Measurements from ENCODE around the gene UBALD1.

The UBALD1 gene

DNA sequence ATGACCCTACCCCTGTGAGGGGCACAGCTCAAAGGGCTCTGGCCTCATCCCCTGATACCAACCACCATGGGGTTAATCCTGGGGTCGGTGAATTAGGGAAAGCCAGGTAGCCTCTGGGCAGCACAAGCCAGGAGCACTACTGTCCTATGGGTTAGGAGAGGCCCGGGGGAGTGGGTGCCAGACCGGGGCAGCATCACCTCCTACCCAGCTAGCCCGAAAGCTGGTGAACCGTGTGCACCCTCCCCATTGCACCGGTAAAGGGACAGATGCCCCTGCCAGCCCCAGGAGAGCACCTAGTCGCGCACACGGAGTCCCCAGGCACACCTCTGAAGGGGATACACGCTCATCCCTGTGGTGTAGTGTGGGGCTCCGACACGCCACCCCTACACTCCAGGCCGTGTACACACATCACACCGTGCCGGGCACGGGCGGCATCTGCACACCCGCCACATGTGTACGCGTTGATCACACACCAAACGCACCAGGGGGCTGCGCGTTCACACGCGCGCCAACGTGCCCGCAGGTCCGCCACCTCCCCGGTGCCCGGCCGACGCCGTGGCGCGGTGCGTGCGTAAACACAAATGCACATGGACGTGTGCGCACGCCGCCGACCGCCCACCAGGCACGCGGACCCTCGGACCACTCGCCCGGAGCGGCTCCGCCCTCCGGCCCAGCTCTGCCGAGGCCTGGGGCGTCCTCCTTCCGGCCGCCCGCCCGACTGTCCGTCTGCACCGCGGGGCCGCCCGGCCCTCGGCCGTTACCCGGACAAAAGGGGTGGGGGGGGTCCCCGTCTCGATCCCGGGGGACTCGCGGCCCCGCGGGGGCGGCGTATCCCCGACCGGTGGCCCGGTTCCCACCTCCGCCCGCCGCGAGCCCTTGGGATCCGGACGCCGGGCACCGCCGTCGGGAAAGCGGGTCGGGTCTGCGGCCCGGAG is 785 bp downstream of the UBALD1 start:
- DNase-seq: peak; percentile 14 to 34

DNA sequence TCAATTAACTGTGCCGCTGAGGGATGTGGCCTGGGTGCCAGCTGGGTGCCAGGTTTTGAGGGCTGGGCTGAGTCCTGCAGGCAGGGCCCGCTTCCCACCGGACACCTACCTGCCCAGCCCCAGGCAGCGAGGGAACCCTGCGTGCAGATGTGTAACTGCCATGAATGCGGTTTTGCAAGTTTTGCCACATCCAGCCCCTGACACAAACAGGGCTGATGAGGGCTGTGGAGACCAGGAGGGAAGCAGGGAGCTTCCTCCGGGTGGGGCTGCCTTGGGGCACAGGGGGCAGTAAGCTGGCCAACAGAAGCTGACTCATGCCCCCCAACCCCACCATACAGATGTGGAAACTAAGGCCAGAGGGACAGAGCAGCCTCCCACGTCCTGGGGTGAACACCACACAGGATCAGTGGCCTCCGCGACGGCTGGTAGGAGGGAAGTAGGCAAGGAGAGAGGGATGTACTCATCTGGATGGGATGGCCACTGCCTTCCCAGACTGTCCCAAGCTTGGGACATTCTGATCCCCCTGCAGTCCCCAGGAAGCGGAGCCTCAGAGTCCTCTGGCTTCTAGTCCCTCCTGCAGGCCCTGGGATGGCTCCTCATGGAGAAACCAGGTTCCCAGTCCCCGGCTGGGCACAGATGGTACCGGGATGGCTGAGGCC is 1.6 kb downstream of the UBALD1 start:
- DNase-seq: no peak

DNA sequence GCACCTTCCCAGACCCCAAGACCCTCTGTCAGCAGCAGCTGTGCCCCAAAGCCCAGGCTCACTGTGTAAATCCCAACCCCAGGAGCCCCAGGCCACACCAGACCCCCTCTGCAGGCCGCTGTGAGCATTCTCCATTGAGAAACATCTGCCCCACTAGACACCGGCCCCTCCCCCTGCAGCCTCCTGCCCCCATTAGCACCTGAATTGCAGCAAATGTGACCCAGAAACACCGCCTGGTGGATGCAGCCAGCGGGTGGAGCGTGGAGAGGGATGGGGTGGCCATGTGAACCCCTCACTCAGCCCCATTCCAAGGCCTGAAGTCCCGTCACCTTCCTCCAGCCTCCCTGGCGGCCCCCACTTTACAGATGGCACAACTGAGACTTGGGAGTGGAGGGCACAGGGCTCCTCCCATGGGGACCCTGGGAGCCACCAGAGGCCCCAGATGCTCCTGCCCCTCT is 2.2 kb downstream of the UBALD1 start:
- no peak for DNase-seq

DNA sequence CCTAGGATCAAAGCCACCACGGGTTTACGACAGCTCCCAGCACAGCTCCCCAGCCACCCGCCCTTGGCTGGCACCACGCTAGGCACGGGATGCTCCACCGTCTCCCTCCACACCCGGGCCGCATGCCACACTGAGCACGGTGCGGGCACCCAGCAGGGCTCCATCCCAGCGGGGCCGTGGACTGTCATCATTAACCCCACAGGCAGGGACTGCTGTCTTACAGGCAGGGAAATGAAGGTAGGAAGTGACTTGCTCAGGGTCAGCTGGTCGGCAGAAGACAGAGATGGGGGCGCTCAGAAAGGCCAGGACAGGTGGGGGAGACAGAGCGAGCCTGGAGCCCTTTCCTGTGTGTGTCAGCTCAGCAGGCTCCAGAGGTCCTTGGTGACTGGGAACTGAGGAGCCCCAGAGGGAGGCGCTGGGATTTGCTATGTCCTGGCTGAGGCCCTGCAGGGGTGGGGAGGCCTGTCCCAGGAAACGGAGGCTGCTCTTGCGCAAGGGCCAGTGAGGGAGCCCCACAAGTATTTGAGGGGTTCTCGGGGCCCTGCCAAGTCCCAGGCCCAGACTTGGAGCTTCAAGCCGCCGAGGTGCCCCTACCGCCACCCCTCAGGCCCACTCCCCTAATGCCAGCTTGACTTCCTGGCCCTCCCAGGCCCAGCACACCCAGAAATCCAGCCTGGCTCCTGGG is 3.2 kb downstream of the UBALD1 start:
- DNase-seq: no peak

DNA sequence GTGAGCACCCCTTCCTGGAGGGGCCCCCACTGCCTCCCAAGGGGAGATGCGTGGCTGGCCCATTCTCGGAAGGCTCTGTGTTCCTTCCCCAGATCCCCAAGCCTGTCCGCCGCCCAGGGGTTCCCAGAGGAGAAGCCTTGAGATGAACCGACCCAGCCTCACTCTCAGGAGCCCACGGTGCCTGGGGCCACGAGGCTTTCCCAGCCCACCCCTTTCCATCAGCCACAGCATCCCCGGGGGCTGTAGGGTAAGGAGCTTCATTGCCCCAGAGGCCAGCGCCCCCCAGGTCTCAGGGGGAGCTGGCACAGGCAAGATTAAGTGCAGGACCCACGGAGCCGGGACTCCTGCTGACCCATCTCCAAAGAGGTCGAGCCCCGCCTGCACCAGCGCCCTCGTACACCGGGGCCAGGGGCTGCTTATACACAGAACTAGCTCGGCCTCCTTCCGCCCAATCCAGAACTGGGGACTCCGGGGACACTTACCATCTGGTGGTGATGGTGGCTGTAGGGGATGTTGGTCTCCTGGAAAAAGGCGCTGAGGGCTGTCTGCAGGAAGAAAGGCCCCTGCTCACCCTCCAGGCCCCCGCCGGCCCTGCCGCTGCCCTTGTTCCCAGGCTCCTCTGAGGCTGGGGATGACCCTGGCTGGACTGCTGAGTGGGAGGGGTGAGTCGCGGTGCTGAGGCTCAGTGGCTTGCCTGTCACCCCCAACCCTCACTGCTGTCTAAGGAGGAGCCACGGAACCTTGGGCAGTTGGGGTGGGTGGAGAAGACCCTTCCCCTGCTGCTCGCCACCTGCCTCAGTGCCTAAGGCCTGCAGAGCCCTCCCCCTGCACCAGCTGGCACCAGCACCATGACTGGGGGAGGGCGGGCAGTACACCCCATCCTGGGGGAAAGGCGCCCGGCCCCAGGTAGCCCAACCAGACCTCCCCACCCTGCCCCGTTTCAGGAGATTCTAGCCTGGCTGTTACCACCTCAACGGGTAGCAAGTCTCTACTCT is 4.4 kb downstream of the UBALD1 start:
- DNase-seq: no peak

DNA sequence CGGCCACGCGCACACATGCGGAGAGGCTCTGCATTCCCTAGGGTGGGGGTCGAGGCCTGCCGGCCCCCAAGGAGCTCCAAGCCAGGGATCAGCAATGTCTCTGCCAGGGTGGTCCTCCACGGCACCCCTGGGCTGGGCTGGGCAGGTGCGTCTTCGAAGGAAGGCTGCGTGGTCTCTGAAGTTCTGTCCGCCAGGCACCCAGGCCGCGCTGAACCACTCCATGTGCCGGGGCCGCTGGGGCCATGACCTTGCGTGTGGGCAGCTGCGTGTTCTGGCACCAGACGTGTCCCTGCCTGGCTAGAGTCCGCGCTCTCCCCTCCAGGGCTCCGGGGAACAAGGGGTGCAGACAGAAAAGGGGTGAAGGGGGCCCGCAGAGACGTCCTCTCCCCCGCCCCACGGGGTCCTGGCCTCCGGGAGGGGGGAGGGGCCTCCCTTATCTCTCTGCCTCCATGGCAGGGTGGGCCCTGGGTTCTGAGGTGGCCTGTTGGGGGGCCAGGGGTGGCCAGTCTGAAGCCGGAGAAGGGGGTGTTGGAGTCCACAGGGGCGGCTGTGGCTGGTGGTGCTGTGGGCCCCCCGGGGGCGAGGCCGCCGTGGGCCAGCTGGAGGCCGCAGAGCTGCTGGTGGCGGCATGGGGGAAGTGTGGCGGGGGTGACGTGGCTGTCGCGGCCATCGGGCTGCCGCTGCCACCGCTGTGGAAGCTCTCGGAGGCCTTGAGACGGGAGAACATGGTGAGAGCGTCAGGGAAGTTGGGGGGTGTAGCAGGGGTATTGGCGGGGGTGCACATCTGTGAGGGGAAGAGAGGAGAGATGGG is 5.3 kb downstream of the UBALD1 start:
- DNase-seq: no peak

DNA sequence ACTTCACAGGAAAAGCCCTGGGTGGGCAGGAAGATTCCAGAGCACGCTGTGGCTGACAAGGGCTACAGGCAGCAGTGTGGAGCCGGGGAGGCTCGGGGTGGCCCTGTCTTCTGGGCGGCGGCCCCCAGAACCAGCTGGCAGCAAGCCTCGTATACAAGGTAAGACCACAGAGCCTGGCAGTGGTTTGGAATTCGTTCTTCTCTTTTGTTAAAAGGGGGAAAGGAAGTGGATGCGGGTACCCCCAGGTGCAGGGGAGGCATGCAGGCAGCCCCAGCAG is 6.0 kb downstream of the UBALD1 start:
- no peak for DNase-seq

DNA sequence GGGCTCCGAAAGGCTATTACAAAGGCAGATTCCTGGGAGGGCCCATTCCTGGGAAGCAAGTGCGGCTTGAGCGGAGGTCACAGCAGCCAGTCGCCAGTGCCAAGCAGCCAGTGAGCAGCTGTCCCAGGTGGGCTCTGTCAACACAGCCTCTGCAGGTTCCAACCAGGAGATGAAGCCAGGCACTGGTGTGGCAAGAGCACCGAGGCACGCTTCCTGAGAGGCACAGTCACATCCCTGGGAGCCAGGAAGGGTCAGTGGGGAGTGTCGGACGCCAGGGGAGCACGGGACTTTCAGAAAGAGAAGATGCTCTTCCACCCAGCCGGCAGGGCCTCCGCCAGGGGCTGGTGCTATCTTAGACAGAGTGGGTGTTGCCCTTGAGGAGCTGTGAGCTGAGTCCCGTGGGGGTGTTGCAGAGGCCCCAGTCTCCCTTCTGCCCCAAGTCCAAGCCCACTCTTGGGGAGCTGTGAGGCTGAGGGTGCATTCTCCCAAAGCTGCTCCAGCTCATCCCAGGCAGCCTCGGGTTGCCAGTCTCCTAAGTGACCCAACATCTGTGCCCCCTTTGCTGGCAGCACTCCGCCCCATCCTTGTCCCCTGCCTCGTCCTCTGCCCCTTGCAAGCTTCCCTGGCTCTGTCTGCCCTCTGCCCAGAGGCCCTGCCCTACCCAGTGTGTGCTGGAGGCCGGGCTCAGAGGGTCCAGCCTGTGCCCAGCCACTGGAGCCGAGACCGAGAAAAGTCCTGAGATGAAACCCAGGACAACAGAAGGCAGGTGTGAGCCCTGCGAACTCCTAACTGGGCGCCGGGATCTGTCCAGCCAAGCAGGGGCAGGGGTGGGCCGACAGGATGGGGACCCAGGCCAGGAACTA is 6.6 kb downstream of the UBALD1 start:
- no peak for DNase-seq

DNA sequence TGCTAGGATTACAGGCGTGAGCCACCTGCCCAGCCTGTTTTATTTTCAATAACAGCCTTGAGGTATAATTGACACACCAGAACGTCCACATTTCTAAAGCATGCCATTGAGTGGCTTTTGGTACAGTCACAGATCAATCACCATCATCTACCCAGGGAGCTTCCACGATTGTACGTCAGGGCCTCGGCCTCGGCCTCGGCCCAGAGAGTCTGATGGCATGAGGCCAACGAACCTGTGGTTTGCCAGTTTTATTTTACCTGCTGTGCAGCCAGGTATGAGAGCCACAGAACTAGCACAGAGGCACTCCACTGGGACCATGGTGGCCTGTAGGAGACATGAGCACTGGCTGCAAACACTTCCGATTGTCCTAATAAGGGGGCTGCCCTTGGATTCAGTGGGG is 8.3 kb downstream of the UBALD1 start:
- DNase-seq: no peak

DNA sequence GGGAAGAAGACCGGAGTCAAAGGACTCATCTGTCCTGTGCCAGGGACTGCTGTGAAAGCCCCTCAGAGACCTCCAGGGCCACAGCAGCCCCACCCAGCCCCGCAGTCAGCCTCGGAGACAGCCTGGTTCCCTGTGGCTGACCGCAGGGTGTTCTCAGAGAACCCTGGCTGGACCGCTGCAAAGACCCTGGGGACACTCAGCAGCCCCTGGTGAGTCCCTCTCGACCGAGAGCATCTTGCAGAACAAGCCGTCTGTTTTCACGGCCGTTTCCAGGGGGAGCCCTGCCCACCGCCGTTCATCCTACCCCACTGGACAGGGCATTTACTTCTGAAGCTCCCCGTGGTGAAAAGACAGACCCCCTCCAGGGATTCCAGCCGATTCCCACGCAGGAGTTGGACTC is 10.3 kb downstream of the UBALD1 start:
- DNase-seq: no peak

DNA sequence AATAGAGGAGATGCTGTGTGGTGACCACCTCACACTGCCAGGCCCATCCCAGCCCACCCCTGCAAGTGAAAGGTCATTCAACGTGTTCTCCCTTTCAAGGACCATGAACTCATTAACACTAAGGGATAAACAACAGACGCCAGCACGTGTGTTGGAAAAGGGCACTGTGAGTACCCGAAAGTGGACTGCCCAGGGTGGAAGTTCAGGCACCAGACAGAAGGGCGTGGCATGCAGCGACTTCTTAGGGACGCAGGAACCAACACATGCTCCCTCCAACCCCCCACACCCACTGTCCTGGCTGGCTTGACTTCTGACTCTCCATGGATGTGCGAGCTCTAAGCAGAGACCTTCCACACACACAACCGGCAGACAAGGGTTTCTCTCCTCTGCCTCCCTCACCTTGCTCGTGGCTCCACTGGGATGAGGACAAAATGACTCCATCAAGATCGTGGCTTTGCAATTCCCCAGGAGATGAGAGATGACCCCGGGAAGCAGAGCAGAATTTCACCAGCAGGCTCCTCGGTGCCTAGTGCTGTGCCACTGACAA is 11.0 kb downstream of the UBALD1 start:
- DNase-seq: no peak

DNA sequence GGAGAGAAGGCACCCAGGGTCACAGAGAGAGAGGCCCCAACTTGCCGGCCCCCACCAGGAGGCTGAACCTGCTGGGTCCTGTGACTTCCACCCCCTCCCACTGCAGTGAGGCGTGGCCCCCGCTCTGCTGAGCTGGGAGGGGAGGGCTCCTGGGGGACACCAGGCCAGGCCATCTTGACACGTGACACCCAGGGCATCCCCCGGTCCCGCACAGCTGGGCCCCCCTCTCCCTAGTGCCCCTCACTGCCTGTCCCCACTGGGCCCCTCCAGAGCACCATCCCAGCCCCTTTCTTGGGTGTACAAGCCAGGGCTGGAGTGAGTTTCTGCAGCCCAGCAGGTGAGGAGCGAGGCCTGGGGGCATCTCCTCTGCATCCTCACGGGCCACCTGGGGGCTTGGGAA is 12.4 kb downstream of the UBALD1 start:
- DNase-seq: no peak

DNA sequence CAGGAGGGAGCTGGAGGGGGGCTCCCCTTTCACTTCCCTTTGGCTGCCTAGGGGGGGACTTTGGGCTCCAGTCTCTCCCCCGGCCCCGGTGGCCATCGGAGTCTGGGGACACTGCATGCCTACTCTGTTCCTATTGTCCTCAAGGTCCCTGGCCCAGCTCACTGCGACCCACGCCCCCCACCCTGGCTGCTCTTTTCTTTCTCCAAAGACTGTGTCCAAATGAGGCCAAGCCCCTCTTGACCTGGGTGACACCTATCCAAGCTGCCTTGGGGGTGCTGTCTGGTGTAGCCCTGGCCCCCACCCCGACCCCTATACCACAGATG is 12.9 kb downstream of the UBALD1 start:
- DNase-seq: no peak

DNA sequence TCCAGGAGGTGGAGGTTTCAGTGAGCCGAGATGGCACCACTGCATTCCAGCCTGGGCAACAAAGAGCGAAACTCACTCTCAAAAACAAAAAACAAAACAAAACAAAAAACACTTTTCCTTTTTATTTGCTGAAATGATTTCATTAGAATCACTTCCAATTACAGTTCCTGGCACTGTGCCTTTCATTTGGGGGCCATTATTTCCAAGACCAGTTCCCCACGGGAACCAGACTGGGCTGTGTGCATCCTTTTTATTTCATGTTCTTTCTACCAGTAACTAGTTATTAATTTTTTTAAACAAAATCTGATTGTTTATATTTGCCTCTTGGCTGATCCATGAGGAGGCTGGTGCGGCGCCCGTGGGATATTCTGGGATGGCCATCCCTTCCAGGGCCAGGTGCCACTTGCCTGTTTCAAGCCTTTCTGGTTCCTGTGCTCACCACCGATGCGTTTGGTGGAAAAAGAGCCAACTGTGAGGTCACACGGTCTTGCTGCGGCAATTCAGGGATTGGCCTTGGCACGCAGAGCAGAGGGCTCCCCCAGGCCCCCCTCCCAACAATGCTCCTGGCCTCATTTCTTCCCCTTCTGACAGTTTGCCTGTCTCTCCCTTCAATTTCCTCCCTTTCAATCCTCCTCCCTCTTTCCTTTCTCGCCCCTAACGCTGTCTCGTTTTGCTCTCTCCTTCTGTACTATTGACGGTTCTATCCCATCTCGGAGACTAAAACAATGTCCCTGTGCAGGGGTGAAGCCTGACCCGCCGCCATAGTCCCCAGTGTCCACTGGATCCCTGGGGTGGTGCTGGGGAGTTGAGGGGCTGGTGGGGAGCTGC is 13.4 kb downstream of the UBALD1 start:
- no peak for DNase-seq

DNA sequence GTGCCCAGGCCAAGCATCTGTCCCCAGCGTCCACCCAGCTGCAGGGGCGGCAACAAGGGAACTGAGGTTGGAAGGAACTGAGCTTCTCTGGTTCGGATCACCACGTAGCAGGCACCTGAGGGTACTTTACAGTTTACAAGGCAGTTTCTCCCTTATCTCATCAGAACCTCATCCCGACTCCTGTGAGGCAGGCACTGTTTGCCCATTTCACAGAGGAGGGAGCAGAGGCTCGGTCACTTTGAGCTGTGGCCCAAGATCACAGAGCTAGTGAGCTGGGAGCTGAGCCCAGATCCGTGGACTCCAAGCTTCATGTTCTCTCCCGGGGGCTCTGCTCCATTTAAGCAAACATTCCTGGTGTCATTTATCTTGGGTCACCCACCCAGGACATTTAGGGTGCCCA is 15.1 kb downstream of the UBALD1 start:
- DNase-seq: no peak

DNA sequence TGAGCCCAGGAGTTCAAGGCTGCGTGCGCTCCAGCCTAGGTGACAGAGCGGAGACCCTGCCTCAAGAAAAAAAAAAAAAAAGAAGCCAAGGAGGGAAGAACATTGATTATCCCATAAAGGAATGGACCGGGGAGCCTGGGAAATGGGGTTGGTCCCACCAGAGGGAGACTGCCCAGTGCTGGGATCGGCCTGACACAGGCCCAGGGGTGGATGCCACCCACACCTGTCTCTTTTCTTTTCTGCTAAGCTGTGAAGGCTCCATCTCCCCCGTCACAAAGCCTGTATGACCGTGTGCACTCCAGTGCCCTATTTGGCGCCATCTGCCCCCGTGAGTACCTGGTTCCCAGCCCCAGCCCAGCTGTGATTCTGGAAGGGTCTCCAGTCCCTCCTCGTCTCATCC is 15.7 kb downstream of the UBALD1 start:
- no peak for DNase-seq

DNA sequence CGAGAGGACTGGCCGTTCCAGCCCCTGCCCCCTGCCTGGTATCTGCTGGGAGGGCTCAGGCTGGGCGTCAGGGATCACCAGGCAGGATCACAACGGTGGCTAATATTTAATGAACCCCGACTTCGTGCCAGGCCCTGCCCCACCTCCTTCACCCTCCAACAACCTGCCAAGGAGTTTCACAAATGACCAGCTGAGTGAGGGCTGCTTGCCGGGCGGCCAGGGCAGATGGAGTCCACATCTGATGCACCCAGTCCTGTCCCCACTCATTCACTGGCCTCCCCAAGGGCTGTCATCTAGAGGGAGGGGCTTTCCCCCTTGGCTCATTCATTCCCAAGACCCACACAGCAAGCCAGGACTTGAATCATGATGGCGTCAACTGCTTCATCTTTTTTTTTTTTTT is 17.5 kb downstream of the UBALD1 start:
- DNase-seq: no peak

DNA sequence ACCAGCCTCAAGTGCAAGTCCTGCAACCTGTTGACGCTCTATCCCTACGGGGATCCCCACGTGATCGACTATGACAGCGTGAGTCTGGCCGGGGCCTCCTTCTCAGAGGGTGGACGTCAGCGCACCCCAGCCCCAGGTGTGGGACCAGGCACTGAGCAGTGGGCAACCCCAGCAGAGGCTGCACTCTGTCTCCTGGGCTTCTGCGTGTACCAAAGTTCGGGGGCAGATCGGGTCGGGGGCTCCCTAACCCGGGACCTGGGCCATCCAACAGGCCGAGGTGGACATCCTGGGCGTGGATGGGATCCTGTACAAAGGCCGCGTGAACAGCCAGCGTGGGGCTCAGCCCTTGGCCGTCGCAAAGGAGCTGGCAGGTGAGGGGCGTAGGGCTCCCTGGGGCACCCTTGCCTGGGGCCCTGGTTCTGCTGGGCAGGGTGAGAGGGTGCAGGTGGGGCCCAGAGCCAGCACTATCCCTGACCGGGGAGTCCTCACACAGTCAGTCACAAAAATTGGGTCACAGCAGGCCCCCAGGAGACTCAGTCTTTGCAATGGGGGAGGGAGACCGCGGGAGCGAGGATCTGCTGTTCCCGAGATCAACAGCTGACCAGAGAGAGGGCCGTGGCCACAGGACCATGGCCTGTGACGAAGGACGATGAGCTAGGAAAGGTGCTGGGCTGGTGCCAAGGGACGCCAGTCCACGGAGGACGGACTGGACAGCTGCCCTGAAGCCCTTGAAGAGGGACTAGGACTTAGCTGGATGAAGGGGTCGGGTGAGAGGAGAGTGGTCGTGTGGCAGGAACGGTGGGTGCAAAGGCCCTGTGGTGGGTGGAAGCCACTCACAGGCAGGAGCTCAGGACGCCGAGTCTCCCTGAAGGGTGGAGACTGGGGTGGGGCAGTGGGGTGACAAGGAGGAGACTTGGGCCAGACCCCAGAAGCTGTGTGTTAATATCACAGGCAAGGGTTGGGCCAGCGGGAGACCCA is 20.0 kb downstream of the UBALD1 start:
- no peak for DNase-seq
